Nucleus accumbens (tissue), 56 donors: ENCODE results near the gene RYR2.

Experiments
- DNase-seq, 56 donors: peaks; one replicate each; lab custom pipeline; 2025; lab: John Stamatoyannopoulos, UW

The RYR2 gene

DNA sequence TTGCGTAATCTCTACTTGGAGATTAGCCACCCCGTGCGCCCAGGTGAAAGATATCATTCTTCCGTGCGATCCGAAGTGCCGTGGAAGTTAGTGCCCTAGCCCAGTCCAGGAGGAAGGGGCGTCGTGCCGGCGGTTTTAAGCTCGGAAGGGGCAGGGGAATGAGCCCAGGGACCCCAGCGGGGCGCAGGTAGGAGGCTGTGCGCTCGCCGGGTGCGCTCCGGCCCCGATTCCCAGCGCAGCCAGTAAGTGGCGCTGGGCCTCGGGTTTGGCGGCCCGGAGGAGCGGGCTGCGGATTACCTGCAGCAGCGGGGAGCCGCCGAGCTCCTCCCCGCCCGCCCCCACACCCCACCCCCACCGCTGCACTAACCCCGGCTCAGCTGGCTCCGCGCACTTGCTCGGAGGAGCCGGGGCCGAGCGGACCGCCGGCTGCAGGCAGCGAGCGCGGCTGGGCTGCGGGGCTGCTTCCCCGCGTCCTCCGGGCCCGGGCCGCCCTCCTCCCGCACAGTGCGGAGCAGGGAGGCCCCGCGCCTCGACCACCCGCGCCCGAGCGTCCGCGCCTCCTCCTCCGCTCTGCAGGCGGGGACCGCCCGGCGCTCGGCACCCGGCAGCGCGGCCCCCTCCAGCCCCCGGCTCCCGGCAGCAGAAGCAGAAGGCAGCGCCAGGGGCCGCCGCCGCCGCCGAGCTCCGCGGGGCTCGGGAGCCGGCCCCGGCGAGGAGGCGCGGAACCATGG, at the start of gene RYR2:
Gene RYR2, plus strand, starts transcription at position 390 of the 731 bp plus-strand sequence. Its CDS starts 338 bp downstream, at position 728.
- peak in 30 of 56 donors; percentile 3 to 64 (median 28) for DNase-seq

- no peak for DNase-seq
These were observed 49.5 kb upstream of the RYR2 start for GRCh38 chr1:236992449-236992848.

DNA sequence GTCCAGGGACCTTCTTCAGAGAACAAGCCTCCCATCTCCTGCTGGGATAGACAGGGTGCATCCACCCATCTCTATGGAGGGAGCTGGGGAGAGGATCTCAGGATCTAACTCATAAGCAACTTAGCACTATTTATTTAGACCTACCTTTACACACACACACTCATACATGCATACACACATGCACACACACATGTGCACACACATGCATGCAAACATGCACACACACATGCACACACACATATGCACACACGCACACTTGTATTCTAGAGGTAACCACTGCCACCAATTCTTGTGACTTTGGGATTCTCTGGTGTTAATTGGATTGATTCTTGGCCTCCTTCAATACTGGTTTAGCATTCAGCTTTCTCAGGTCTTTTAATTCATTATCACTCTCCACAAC, 47.5 kb upstream of the RYR2 start:
- DNase-seq = no peak

GRCh38 chr1:236997361-236997760, 44.6 kb upstream of the RYR2 start:
- no peak for DNase-seq

GRCh38 chr1:236997882-236998281, 44.1 kb upstream of the RYR2 start:
- DNase-seq = no peak

- no peak for DNase-seq
These were observed 43.4 kb upstream of the RYR2 start for GRCh38 chr1:236998546-236998945.

DNA sequence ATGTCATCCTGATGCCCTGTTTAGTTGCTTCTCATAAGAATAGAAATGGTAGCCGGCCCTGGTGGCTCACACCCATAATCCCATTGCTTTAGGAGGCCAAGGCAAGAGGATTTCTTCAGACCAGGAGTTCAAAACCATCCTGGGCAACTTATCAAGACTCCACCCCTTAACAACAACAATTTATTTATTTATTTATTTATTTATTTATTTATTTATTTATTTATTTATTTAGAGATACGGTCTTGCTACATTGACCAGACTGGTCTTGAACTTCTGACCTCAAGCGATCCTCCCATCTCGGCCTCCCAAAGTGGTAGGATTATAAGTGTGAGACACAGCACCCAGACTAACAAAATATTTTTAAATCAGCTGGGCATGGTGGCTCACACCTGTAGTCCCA, 41.8 kb upstream of the RYR2 start:
- no peak for DNase-seq

- DNase-seq = no peak
These were observed 38.5 kb upstream of the RYR2 start for GRCh38 chr1:237003516-237003915.

DNA sequence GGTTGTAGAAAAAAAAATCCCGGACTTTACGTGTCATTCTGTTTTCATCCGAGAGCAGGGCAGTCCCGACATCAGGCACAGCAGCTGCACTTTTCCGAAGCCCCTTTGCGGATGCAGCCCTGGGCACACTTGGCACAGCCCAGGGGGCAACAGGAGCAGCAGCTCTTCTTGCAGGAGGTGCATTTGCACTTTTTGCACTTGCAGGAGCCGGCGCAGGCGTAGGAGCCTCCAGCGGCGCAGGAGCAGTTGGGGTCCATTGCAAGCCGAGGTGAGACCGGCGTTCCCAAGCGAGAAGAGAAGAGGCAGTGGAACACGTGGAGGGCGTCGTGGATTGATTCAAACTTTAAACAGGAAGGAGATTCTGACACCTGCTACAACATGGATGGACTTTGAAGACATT, 37.9 kb upstream of the RYR2 start, which contains the start of gene MT1HL1:
Gene MT1HL1, minus strand, starts transcription at position 326 of the 400 bp plus-strand sequence. Its CDS starts 69 bp downstream, at position 257.
- DNase-seq = no peak

DNA sequence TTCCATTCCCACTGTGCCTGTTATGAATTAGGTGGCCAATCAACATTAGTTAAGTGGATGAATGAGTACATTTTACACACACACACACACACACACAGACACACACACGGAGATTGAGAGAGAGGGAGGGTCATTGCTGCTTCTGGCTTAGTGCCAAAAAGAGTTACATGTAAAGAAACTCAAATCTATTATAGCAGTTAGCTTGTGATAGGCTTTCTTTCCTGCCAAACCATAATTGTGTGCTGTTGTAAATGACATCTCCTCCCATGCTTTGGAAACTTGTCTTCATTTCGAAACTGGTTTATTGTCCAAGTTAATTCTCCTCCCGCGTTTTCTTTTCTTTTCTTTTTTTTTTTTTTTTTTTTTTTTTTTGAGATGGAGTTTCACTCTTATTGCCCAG, 36.3 kb upstream of the RYR2 start:
- no peak for DNase-seq

DNA sequence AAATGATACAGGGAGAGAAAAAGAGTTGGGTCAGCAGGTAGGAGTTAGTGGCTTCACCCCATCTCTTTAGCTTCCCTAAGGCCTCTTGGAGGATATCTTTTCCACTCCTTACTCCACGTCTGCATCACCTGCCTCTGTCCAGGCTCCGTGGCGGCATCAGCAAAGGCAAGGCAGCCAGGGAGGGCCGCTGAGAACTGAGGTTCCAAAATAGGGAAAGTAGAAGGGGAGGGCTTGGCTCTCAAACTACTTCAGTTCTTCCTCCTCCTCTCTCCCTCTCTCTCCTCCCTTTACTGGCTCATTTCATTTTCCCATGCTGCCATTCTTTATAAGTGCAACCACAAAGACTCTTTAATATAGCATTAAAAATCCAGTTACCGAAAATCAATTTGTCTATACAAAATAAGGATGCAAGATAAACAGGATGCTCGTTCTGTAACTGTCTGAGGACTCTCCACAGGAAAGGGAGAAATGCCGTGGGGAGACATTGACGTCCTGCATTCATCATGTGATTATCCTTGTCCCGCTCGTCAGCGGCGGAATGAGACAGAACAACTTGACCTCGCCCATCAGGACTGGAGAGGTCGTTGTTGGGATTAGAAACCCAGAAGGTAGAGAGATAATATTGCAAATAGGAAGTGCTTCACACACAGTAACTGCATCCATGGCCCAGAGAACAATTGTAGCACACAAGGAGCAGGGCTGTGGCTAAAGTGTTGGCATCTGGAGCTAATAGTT, 34.7 kb upstream of the RYR2 start:
- no peak for DNase-seq

GRCh38 chr1:237009611-237010010, 32.4 kb upstream of the RYR2 start:
- DNase-seq = no peak

DNA sequence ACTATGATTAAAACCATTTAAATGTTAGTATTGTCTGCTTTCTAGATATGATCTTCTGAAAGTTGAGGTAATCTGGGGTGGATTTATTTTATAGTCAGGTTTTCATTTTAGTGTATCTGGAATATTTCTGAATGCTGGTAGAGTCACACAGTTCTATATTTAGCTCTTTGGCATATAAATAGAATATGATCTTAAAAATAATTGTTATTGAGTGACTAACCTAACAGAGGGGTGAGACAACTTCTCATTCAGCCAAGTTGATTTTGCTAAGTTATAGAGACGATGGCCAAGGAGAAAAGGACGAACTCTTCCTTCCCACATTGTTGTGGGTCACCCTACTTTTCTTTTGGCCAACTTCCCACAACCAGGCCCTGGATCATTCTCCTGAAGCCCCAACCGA, 30.6 kb upstream of the RYR2 start:
- no peak for DNase-seq

DNA sequence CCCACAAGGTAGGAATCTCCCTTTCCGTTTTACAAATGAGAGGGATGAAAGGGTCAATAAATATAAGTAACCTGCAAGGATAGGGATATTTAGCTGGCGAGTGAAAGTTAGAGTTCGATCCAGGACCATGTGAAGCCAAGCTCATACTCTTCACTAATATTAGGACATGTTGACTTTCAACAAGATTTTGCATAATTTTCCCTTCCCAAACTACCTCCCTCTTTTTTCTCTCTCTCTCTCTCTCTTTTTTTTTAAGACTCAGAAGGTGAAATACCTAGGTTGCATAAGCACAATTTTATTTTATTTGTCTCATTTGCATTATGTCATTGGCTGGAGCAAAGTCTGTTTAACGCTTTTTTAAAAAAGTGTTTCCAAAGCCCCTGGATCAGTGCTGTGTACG, 29.6 kb upstream of the RYR2 start:
- DNase-seq = no peak

GRCh38 chr1:237012788-237013383, 29.1 kb upstream of the RYR2 start:
- peak in 5 of 56 donors; percentile 2 to 15 (median 4) for DNase-seq

DNA sequence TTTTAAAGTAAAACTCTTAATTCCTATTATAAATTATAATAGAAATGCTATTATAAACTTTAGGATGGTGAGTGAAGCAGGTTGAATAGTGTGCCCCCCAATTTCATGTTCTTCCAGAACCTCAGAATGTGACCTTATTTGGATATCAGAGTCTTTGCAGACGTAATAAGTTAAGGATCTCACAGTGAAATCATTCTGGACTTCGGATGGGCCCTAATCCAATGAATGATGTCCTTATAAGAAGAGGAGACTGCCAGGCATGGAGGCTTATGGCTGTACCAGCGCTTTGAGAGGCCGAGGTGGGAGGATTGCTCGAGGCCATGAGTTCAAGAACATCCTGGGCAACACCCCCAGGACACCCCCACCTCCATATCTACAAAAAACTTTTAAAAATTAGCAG, 28.4 kb upstream of the RYR2 start:
- no peak for DNase-seq

- DNase-seq = no peak
These were observed 25.4 kb upstream of the RYR2 start for GRCh38 chr1:237016626-237017025.

- DNase-seq = no peak
These were observed 23.1 kb upstream of the RYR2 start for GRCh38 chr1:237018896-237019295.

- no peak for DNase-seq
These were observed 16.5 kb upstream of the RYR2 start for GRCh38 chr1:237025358-237026074.

- DNase-seq = no peak
These were observed 12.7 kb upstream of the RYR2 start for GRCh38 chr1:237029240-237029639.
